IPS-20b (cell line): ENCODE data around the gene PSMD11.

Experiments used
- H3K27ac ChIP-seq: one replicate; pipeline ENCODE4 v1.5.1; 2013; ENCODE audit warnings: low read length
- H3K27me3 ChIP-seq: 2 replicates; pipeline ENCODE4 v1.6.1; 2013; ENCODE audit warnings: mild to moderate bottlenecking, low read length, inconsistent platforms; ENCODE audit not compliant: insufficient read depth
- H3K36me3 ChIP-seq: 2 replicates; pipeline ENCODE4 v1.6.1; 2013; ENCODE audit warnings: low read depth, mild to moderate bottlenecking, inconsistent platforms, low read length, moderate library complexity; ENCODE audit not compliant: insufficient read depth
- H3K4me1 ChIP-seq: 2 replicates; pipeline ENCODE4 v1.6.1; 2013; ENCODE audit warnings: mild to moderate bottlenecking, control low read depth, inconsistent platforms, low read length, moderate library complexity; ENCODE audit not compliant: insufficient read depth
- H3K4me3 ChIP-seq: 2 replicates; pipeline ENCODE4 v1.5.1; 2013; ENCODE audit warnings: mild to moderate bottlenecking, low read length, inconsistent platforms
- H3K9ac ChIP-seq: 2 replicates; pipeline ENCODE4 v1.6.1; 2013; ENCODE audit warnings: low read depth, mild to moderate bottlenecking, inconsistent platforms, low read length, moderate library complexity
- H3K9me3 ChIP-seq: 2 replicates; pipeline ENCODE4 v1.6.1; 2013; ENCODE audit warnings: mild to moderate bottlenecking, low read depth, low read length, inconsistent platforms; ENCODE audit not compliant: insufficient read depth

Gene PSMD11

GRCh38 chr17:32467949-32468348 lies 23.6 kb downstream of the PSMD11 start:
- Histone ChIP-seq H3K9ac (no peak overlapping the region), H3K4me3 (no peak overlapping the region), H3K27me3 (no peaks in the 10 kb centered on the region), H3K4me1 (no peaks in the 10 kb centered on the region), H3K9me3 (no peaks in the 10 kb centered on the region), H3K36me3 (peaks cover 97% of the 10 kb centered on the region), H3K27ac (no peak overlapping the region)

GRCh38 chr17:32470405-32471167 lies 26.3 kb downstream of the PSMD11 start:
- Histone ChIP-seq H3K9me3 (no peaks in the 10 kb centered on the region), H3K4me3 (no peak overlapping the region), H3K27me3 (no peaks in the 10 kb centered on the region), H3K36me3 (peaks cover 97% of the 10 kb centered on the region), H3K9ac (no peak overlapping the region), H3K4me1 (no peaks in the 10 kb centered on the region), H3K27ac (no peak overlapping the region)

- no peaks in the 10 kb centered on the region for H3K27me3 ChIP-seq
- no peaks in the 10 kb centered on the region for H3K9me3 ChIP-seq
- no peaks in the 10 kb centered on the region for H3K4me1 ChIP-seq
- H3K27ac ChIP-seq, result no peak overlapping the region
- H3K9ac ChIP-seq, result no peak overlapping the region
- peaks cover 97% of the 10 kb centered on the region for H3K36me3 ChIP-seq
- H3K4me3 ChIP-seq, result no peak overlapping the region
Measured at GRCh38 chr17:32471652-32472051, 27.3 kb downstream of the PSMD11 start.

- Histone ChIP-seq H3K27me3 (no peaks in the 10 kb centered on the region), H3K36me3 (peaks cover 99% of the 10 kb centered on the region), H3K27ac (no peak overlapping the region), H3K9me3 (no peaks in the 10 kb centered on the region), H3K4me3 (no peak overlapping the region), H3K9ac (no peak overlapping the region), H3K4me1 (peaks cover 6% of the 10 kb centered on the region; the same call in 1 of the 2 replicates)
Measured at GRCh38 chr17:32475258-32475657, 30.9 kb downstream of the PSMD11 start.

GRCh38 chr17:32477220-32477619 lies 32.9 kb downstream of the PSMD11 start:
- Histone ChIP-seq H3K27ac (no peak overlapping the region), H3K9me3 (no peaks in the 10 kb centered on the region), H3K9ac (no peak overlapping the region), H3K36me3 (peaks cover 99% of the 10 kb centered on the region), H3K4me1 (peaks cover 6% of the 10 kb centered on the region; the same call in 1 of the 2 replicates), H3K4me3 (no peak overlapping the region), H3K27me3 (no peaks in the 10 kb centered on the region)

DNA sequence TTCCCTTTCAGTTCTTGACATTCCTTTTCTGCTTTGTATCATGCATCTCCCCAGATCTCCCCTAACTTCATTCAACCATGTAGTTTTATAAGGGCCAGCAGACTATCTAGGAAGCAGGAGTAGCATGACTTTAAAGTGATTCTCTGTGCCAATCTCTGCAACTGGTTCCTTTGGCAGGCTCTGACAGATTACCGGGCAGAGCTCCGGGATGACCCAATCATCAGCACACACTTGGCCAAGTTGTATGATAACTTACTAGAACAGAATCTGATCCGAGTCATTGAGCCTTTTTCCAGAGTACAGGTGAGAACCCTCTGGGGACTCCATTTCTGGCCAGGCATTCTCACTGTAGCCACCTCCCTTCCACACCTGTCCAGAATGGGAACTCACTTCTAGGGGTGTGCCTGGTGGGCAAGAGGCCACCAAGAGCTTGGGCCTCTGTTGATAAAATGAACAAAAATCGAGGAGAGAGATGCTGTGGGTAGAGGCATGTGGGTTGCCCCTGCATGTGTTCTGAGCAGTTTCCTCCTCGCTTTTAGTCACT lies 34.8 kb downstream of the PSMD11 start:
- Histone ChIP-seq H3K27ac (no peak overlapping the region), H3K36me3 (peaks cover 87% of the 10 kb centered on the region), H3K27me3 (no peaks in the 10 kb centered on the region), H3K4me3 (no peak overlapping the region), H3K9me3 (no peaks in the 10 kb centered on the region), H3K9ac (no peak overlapping the region), H3K4me1 (peaks cover 16% of the 10 kb centered on the region)

- H3K27me3 ChIP-seq, result peaks cover 4% of the 10 kb centered on the region; the same call in 1 of the 2 replicates
- H3K4me3 ChIP-seq, result no peak overlapping the region
- no peaks in the 10 kb centered on the region for H3K9me3 ChIP-seq
- H3K9ac ChIP-seq, result no peak overlapping the region
- peaks cover 17% of the 10 kb centered on the region for H3K4me1 ChIP-seq
- H3K36me3 ChIP-seq, result peaks cover 66% of the 10 kb centered on the region
- no peak overlapping the region for H3K27ac ChIP-seq
Measured at GRCh38 chr17:32481193-32481592, 36.9 kb downstream of the PSMD11 start.

GRCh38 chr17:32482568-32483320 lies 38.4 kb downstream of the PSMD11 start:
- H3K4me1 ChIP-seq, result peaks cover 17% of the 10 kb centered on the region
- no peak overlapping the region for H3K4me3 ChIP-seq
- H3K27ac ChIP-seq, result no peak overlapping the region
- no peak overlapping the region for H3K9ac ChIP-seq
- peaks cover 51% of the 10 kb centered on the region for H3K36me3 ChIP-seq
- H3K27me3 ChIP-seq, result peaks cover 4% of the 10 kb centered on the region; the same call in 1 of the 2 replicates
- no peaks in the 10 kb centered on the region for H3K9me3 ChIP-seq

DNA sequence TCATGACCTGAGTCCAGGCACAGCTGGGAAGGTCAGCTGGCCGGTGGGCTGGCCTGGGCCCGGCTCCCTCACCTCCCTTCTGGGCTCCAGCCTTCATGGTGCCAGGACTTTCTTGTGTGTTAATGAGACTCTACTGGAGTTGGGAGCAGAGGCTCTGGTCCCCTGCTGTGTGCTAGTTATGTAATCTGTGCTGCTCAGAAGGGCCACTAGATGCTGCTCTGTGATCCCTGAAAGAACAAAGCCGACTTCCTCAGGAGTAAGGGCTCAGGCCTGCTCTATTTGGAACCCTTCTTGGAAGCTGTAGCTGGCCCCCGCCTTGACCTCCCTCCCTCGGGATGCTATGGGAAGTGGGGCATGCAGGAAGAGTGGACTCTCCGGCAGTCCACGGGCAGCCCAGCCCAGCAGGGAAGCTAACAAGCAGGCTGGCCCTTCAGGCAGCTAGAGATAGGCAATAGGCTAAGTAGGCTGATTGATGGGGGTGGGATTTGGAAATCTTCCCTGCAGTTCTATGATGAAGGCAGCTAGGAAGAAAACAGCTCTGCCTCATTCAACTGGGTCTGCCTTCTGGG lies 39.2 kb downstream of the PSMD11 start:
- Histone ChIP-seq H3K9ac (peak overlapping the region; percentile 6; the same call in 1 of the 2 replicates), H3K4me1 (peaks cover 11% of the 10 kb centered on the region), H3K9me3 (no peaks in the 10 kb centered on the region), H3K4me3 (no peak overlapping the region), H3K27me3 (peaks cover 4% of the 10 kb centered on the region; the same call in 1 of the 2 replicates), H3K27ac (peak overlapping the region; percentile 1), H3K36me3 (peaks cover 50% of the 10 kb centered on the region)

DNA sequence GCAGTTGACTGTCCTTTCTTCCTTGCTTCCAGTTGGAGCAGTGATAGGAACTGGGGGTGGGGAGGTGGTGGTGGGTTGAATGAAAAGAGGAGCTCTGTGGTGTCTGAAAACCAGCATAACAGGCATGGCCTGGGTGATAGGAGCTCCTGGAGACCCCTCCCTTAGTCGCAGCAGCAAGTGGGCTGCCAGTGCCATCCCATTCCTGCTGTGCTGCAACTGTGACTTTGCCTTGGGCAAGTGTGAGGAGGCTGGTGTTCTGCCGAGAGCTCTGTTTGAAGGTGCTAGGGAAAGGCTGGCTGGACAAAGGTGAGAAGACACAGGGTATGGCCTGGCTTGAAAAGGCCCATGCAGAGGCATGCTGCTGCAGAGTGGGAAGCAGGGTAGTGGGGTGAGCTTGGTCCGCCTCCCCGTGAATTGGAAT lies 39.7 kb downstream of the PSMD11 start:
- H3K27ac ChIP-seq, result peak overlapping the region; percentile 1
- peaks cover 11% of the 10 kb centered on the region for H3K4me1 ChIP-seq
- peaks cover 50% of the 10 kb centered on the region for H3K36me3 ChIP-seq
- peak overlapping the region; percentile 6; the same call in 1 of the 2 replicates for H3K9ac ChIP-seq
- H3K4me3 ChIP-seq, result no peak overlapping the region
- H3K27me3 ChIP-seq, result peaks cover 4% of the 10 kb centered on the region; the same call in 1 of the 2 replicates
- H3K9me3 ChIP-seq, result no peaks in the 10 kb centered on the region

DNA sequence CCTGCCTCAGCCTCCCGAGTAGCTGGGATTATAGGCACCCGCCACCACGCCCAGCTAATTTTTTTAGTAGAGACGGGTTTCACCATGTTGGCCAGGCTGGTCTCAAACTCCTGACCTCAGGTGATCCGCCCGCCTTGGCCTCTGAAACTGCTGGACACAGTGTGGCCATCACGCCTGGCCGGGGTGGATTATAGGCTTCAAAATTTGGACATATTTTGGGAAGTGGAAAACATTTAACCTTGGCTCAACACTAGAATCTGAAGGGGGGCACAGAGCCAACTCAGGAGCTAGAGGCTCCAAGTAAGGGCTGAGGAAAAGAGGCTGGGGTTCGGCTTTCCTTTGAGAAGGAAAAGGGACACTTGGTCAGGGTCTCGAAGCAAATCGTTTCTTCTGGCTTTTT lies 40.3 kb downstream of the PSMD11 start:
- H3K4me3 ChIP-seq, result no peak overlapping the region
- H3K4me1 ChIP-seq, result peaks cover 13% of the 10 kb centered on the region
- no peaks in the 10 kb centered on the region for H3K9me3 ChIP-seq
- H3K27ac ChIP-seq, result no peak overlapping the region
- H3K27me3 ChIP-seq, result peaks cover 4% of the 10 kb centered on the region; the same call in 1 of the 2 replicates
- H3K9ac ChIP-seq, result no peak overlapping the region
- H3K36me3 ChIP-seq, result peaks cover 50% of the 10 kb centered on the region
